MCF 10A (cell line): Measurements from ENCODE around the gene MVK. TPM values are rescaled to one million over a fixed set of nuclear protein-coding genes. Genes with fewer than 3 reads are reported as not detected.

Experiments
- BruUV-seq: library from RNA; stranded (reverse); fragments of 400-500 nt; replicated peaks from 2 replicates; lab custom pipeline; 2021; lab: Mats Ljungman, UMichigan
- CTCF ChIA-PET: fragments of 300-600 bp; sonication (Branson Sonifier 250); formaldehyde crosslinking; extraction: SDS; loops from one replicate; lab custom pipeline; 2021; ENCODE audit warnings: antibody characterized with exemption, inconsistent platforms; lab: Yijun Ruan, JAX
- POLR2A ChIA-PET: fragments of 300-600, 350-650 bp; sonication (Branson Sonifier 250); formaldehyde crosslinking; extraction: SDS; loops from one replicate; lab custom pipeline; 2020; ENCODE audit warnings: antibody characterized with exemption, inconsistent platforms; lab: Yijun Ruan, JAX
- DNase-seq: peaks from one replicate; pipeline ENCODE4 v3.0.0-alpha.2; 2018; ENCODE audit not compliant: unreplicated experiment
- H3K27ac Mint-ChIP-seq: one replicate; pipeline ENCODE4 v1.8.0; 2022; ENCODE audit warnings: mild to moderate bottlenecking, low read depth, mixed read lengths; ENCODE audit not compliant: unreplicated experiment
- H3K27me3 Mint-ChIP-seq: one replicate; pipeline ENCODE4 v1.8.0; 2022; ENCODE audit warnings: mixed read lengths; ENCODE audit not compliant: insufficient read depth, unreplicated experiment
- H3K36me3 Mint-ChIP-seq: one replicate; pipeline ENCODE4 v1.8.0; 2022; ENCODE audit warnings: mild to moderate bottlenecking, moderate library complexity, mixed read lengths; ENCODE audit not compliant: insufficient read depth, unreplicated experiment
- H3K4me1 Mint-ChIP-seq: one replicate; pipeline ENCODE4 v1.8.0; 2022; ENCODE audit warnings: mixed read lengths; ENCODE audit not compliant: insufficient read depth, unreplicated experiment
- H3K4me3 Mint-ChIP-seq: one replicate; pipeline ENCODE4 v1.8.0; 2022; ENCODE audit warnings: mild to moderate bottlenecking, moderate library complexity, mixed read lengths; ENCODE audit not compliant: unreplicated experiment
- H3K9me3 Mint-ChIP-seq: one replicate; pipeline ENCODE4 v1.8.0; 2022; ENCODE audit warnings: mixed read lengths; ENCODE audit not compliant: unreplicated experiment
- intact Hi-C: fragments of 100-400 bp; cut with micrococcal nuclease; formaldehyde crosslinking; loops from 2 replicates; pipeline ENCODE4 v1.14.1; 2022
- total RNA-seq: library from RNA; stranded (reverse); gene quantifications from 2 replicates; pipeline ENCODE4 v1.2.3, GENCODE V29; 2022
- TF ChIP-seq, protein P1 (sequence below): fragments of 200-600 bp; IDR thresholded peaks from one replicate; pipeline ENCODE4 v1.8.0; 2022; ENCODE audit warnings: antibody characterized with exemption, mild to moderate bottlenecking; ENCODE audit not compliant: unreplicated experiment

Gene MVK
- total RNA-seq, 1 experiment from 2014 or later = 17.1 TPM

DNA sequence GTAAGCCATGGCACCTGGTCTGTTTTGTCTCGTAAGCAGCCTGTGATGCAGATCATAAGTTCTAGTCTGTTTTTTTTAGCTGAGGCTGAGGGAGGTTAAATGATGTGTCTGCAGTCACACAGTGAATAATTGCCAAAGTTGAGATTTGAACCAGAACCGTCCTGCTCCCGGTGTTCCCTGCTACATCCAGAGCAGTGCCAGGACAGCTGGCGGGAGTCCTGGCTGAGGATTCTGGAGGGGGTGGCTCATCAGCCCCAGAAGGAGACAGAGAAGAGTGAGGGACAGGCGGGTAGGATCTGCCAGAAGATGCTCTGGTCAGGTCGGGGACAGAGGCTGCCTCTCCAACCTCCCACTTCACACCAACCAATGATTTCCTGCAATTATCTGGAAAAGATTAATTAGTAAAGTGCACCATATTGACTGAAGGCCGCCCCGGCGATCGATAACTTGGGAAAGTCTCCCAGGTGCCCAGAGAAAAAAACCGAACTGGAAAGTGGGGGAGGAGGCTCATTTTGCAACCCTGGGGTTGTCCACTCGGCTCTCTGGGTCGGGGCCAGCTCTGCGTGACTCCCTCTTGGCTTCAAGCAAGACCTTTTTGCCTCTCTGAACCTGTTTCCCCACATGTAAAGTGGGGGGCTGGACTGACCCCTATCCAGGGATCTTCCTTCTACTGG is 42.1 kb downstream of the MVK start:
- H3K27me3 Mint-ChIP-seq = peaks cover 49% of the 10 kb centered on the region
- no peak overlapping the region for H3K4me3 Mint-ChIP-seq
- TF ChIP-seq, protein P1, sequence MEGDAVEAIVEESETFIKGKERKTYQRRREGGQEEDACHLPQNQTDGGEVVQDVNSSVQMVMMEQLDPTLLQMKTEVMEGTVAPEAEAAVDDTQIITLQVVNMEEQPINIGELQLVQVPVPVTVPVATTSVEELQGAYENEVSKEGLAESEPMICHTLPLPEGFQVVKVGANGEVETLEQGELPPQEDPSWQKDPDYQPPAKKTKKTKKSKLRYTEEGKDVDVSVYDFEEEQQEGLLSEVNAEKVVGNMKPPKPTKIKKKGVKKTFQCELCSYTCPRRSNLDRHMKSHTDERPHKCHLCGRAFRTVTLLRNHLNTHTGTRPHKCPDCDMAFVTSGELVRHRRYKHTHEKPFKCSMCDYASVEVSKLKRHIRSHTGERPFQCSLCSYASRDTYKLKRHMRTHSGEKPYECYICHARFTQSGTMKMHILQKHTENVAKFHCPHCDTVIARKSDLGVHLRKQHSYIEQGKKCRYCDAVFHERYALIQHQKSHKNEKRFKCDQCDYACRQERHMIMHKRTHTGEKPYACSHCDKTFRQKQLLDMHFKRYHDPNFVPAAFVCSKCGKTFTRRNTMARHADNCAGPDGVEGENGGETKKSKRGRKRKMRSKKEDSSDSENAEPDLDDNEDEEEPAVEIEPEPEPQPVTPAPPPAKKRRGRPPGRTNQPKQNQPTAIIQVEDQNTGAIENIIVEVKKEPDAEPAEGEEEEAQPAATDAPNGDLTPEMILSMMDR = no peak

DNA sequence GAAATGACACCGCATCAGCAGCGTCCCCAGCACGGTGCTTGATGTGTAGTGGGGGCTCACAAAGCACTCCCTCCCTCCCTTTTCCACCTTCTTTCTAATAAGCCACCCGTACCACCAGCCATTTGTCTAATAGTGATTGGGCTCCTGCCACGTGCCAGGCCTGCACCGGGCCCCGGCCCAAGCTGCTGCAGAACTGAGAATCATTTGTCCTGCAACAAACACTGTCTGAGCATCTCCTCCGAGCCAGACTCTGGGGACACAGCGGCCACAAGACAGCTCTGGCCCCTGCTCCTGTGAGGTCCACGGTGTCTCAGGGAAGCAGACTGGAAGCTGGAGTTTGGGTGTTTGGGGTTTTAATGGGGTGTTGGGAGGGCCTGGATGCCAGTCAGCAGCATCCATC is 43.9 kb downstream of the MVK start:
- intact Hi-C loops = no loop called here
- Mint-ChIP-seq H3K4me1 (no peaks in the 10 kb centered on the region), H3K27me3 (peaks cover 63% of the 10 kb centered on the region), H3K36me3 (no peaks in the 10 kb centered on the region), H3K9me3 (no peaks in the 10 kb centered on the region), H3K4me3 (no peak overlapping the region), H3K27ac (no peak overlapping the region)
- no peak for DNase-seq
- TF ChIP-seq, protein P1 = no peak
- ChIA-PET POLR2A (no interaction called here), CTCF (interaction anchor here (0.6 to 1.5 kb wide), 2 partner anchors 20 to 212 kb away, joined by 4 to 7 read pairs; no protein-coding TSS in a partner anchor)
- no TSS peak for BruUV-seq

More for the DNA sequence above, 42.1 kb downstream of the MVK start:
- no peaks in the 10 kb centered on the region for H3K9me3 Mint-ChIP-seq
- intact Hi-C loops = no loop called here
- no peaks in the 10 kb centered on the region for H3K36me3 Mint-ChIP-seq
- DNase-seq = no peak
- POLR2A ChIA-PET = no interaction called here
- no TSS peak for BruUV-seq
- H3K4me1 Mint-ChIP-seq = no peaks in the 10 kb centered on the region
- H3K27ac Mint-ChIP-seq = no peak overlapping the region
- CTCF ChIA-PET = interaction anchor here (0.7 to 5.3 kb wide), 2 partner anchors 18 to 1421 kb away, joined by 6 to 40 read pairs; no protein-coding TSS in a partner anchor

DNA sequence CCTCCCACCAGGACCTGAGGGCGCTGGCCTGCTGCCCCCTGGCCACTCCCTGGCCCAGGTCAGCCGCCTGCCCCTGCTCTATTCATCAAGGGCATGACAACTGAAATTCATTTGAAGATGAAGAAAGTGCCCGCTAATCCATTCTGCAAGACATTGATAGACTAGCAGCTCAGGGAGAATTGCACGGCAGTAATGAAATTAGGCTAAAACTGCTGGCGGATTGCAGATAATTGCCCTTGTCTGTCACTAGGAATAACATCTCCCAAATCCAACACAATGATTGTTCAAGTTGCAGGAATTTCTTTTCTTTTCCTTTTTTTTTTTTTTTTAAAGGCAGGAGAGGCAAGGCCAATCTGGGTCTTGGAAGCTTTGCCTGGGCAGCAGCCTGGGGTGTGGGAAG is 44.5 kb downstream of the MVK start:
- CTCF ChIA-PET = no interaction called here
- Mint-ChIP-seq H3K4me1 (no peaks in the 10 kb centered on the region), H3K36me3 (no peaks in the 10 kb centered on the region), H3K4me3 (no peak overlapping the region), H3K27me3 (peaks cover 63% of the 10 kb centered on the region), H3K27ac (no peak overlapping the region), H3K9me3 (no peaks in the 10 kb centered on the region)
- POLR2A ChIA-PET = no interaction called here
- no TSS peak for BruUV-seq
- no peak for DNase-seq
- TF ChIP-seq, protein P1 = no peak
- intact Hi-C loops = no loop called here

DNA sequence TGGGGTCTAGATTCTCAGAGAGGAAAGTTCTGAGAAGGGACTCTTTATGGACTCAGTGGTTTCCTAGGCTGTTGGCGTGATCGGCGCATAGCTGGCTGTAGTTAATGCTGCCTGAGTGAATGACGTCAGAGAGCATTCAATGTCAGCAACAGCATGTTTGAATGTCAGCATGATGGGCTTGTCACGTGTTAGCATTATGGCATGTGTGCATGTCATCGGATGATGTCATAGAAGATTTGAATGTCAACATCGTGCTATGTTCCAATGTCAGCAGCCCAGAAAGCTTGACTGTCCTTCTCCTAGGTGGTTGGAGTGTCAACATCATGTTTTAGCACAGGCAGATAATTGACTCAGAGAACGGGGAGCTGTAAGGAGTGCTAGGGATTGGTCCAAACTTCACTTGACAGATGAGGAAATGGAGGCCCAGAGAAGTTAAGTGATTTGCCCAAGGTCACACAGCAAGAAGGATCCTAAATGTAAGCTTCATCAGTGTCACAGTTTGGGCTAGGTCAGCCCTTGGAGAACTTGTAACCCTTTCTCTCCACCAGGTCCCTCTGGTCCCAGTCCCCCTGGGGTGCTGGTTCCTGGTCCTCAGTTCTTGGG is 45.5 kb downstream of the MVK start:
- Mint-ChIP-seq H3K27ac (no peak overlapping the region), H3K36me3 (no peaks in the 10 kb centered on the region), H3K27me3 (peaks cover 63% of the 10 kb centered on the region), H3K4me1 (no peaks in the 10 kb centered on the region), H3K4me3 (no peak overlapping the region), H3K9me3 (no peaks in the 10 kb centered on the region)
- ChIA-PET CTCF (interaction anchor here (0.6 kb wide), 1 partner anchor 101 kb away, joined by 3 read pairs; no protein-coding TSS in a partner anchor), POLR2A (no interaction called here)
- BruUV-seq = no TSS peak
- TF ChIP-seq, protein P1 = no peak
- intact Hi-C loops = no loop called here
- no peak for DNase-seq
